Measurements from ENCODE around the gene TEX55. TPM values are rescaled to one million over a fixed set of nuclear protein-coding genes. Genes with fewer than 3 reads are reported as not detected.

The TEX55 gene
- polyA plus RNA-seq, 1 donor from 2014 or later = not detected

DNA sequence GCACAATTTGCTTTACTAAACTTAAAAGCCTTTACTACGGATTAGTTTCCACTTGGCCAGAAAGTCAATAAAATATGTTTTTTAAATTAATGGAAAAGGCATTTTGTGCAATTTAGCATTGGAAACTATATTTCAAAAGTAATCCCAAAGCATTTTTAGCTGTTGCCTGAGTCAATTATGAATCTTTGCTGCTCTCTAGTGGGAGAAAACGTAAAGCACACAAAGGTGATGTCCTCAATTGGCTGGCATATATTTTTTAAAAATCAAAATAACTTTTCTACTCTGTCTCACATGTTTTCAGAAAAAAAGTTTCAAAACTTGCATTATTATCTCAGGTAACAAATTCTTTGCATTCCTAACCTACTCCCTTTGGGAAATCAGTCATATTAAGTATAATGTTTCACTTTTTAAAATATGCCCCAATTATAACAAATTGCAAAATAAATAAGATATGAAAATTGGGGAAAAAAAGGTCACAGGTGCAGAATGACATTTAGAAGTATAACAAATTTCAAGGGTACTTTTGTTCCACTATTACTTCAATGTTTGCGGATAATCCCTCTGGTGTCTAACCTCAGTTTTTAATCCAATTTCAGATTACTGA is 47.2 kb upstream of the TEX55 start:
- H3K27ac ChIP-seq (ENCODE audit: low read length) = no peak overlapping the region
- no peak overlapping the region for H3K9ac ChIP-seq (ENCODE audit: low read length)
- H3K9me2 ChIP-seq (ENCODE audit: insufficient read depth, low read length) = no peaks in the 10 kb centered on the region
- no peaks in the 10 kb centered on the region for H3F3A ChIP-seq (ENCODE audit: insufficient read depth, low read length, poor library complexity, severe bottlenecking)
- H2AFZ ChIP-seq (ENCODE audit: low read depth, low read length) = no peak overlapping the region
- no peak overlapping the region for H3K4me2 ChIP-seq (ENCODE audit: low read length)
- no peaks in the 10 kb centered on the region for H3K36me3 ChIP-seq (ENCODE audit: insufficient read depth, low read length)
- no peaks in the 10 kb centered on the region for H3K9me3 ChIP-seq (ENCODE audit: low read length)
- H3K79me2 ChIP-seq (replicated peaks; ENCODE audit: insufficient read depth, low read length) = no peaks in the 10 kb centered on the region
- no peak overlapping the region for H3K4me3 ChIP-seq (ENCODE audit: low read length)
- H4K20me1 ChIP-seq (ENCODE audit: insufficient read depth) = no peaks in the 10 kb centered on the region
- H3K27me3 ChIP-seq (ENCODE audit: insufficient read depth, low read depth, low read length) = no peaks in the 10 kb centered on the region
- TF ChIP-seq, protein P1, sequence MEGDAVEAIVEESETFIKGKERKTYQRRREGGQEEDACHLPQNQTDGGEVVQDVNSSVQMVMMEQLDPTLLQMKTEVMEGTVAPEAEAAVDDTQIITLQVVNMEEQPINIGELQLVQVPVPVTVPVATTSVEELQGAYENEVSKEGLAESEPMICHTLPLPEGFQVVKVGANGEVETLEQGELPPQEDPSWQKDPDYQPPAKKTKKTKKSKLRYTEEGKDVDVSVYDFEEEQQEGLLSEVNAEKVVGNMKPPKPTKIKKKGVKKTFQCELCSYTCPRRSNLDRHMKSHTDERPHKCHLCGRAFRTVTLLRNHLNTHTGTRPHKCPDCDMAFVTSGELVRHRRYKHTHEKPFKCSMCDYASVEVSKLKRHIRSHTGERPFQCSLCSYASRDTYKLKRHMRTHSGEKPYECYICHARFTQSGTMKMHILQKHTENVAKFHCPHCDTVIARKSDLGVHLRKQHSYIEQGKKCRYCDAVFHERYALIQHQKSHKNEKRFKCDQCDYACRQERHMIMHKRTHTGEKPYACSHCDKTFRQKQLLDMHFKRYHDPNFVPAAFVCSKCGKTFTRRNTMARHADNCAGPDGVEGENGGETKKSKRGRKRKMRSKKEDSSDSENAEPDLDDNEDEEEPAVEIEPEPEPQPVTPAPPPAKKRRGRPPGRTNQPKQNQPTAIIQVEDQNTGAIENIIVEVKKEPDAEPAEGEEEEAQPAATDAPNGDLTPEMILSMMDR (IDR thresholded peaks at IDR 0.05; ENCODE audit: poor library complexity, severe bottlenecking) = peak; percentile 91
- TF ChIP-seq POLR2AphosphoS5 (IDR thresholded peaks at IDR 0.05) (no peak), MXI1 (conservative IDR thresholded peaks at IDR 0.05; ENCODE audit: poor library complexity, severe bottlenecking) (no peak), EP300 (conservative IDR thresholded peaks at IDR 0.05; ENCODE audit: poor library complexity, severe bottlenecking) (no peak), EZH2 (IDR thresholded peaks at IDR 0.05; ENCODE audit: borderline replicate concordance, insufficient read depth, low read length, poor library complexity, severe bottlenecking) (no peak), TAF1 (IDR thresholded peaks at IDR 0.05; ENCODE audit: low read depth) (no peak), SMC3 (conservative IDR thresholded peaks at IDR 0.05; ENCODE audit: poor library complexity) (peak; percentile 95), RAD21 (conservative IDR thresholded peaks at IDR 0.05) (peak; percentile 93)
- TF ChIP-seq, protein P2, sequence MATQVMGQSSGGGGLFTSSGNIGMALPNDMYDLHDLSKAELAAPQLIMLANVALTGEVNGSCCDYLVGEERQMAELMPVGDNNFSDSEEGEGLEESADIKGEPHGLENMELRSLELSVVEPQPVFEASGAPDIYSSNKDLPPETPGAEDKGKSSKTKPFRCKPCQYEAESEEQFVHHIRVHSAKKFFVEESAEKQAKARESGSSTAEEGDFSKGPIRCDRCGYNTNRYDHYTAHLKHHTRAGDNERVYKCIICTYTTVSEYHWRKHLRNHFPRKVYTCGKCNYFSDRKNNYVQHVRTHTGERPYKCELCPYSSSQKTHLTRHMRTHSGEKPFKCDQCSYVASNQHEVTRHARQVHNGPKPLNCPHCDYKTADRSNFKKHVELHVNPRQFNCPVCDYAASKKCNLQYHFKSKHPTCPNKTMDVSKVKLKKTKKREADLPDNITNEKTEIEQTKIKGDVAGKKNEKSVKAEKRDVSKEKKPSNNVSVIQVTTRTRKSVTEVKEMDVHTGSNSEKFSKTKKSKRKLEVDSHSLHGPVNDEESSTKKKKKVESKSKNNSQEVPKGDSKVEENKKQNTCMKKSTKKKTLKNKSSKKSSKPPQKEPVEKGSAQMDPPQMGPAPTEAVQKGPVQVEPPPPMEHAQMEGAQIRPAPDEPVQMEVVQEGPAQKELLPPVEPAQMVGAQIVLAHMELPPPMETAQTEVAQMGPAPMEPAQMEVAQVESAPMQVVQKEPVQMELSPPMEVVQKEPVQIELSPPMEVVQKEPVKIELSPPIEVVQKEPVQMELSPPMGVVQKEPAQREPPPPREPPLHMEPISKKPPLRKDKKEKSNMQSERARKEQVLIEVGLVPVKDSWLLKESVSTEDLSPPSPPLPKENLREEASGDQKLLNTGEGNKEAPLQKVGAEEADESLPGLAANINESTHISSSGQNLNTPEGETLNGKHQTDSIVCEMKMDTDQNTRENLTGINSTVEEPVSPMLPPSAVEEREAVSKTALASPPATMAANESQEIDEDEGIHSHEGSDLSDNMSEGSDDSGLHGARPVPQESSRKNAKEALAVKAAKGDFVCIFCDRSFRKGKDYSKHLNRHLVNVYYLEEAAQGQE (IDR thresholded peaks at IDR 0.05; ENCODE audit: borderline replicate concordance) = no peak

DNA sequence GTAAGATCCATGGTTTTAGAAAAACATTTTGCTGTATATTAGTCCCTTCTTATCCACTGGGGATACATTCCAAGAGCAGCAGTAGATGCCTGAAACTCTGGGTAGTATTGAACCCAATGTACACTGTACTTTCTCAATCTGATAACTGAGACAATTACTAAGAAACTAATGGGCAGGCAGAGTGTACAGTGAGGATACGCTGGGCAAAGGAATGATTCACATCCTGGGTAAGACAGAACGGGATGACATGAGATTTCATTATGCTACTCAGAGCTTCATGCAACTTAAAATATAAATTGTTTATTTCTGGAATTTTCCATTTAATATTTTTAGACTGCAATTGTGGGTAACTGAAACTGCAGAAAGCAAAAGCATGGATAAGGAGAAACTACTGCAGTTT is 46.2 kb upstream of the TEX55 start:
- H3K27me3 ChIP-seq (ENCODE audit: insufficient read depth, low read depth, low read length) = no peaks in the 10 kb centered on the region
- H3K9ac ChIP-seq (ENCODE audit: low read length) = no peak overlapping the region
- no peaks in the 10 kb centered on the region for H3K9me3 ChIP-seq (ENCODE audit: low read length)
- no peaks in the 10 kb centered on the region for H3F3A ChIP-seq (ENCODE audit: insufficient read depth, low read length, poor library complexity, severe bottlenecking)
- H2AFZ ChIP-seq (ENCODE audit: low read depth, low read length) = no peak overlapping the region
- H3K4me3 ChIP-seq (ENCODE audit: low read length) = no peak overlapping the region
- TF ChIP-seq EZH2 (IDR thresholded peaks at IDR 0.05; ENCODE audit: borderline replicate concordance, insufficient read depth, low read length, poor library complexity, severe bottlenecking) = no peak
- TF ChIP-seq, protein P1 (IDR thresholded peaks at IDR 0.05; ENCODE audit: poor library complexity, severe bottlenecking) = no peak
- no peak overlapping the region for H3K4me2 ChIP-seq (ENCODE audit: low read length)
- H3K79me2 ChIP-seq (replicated peaks; ENCODE audit: insufficient read depth, low read length) = no peaks in the 10 kb centered on the region
- no peaks in the 10 kb centered on the region for H3K9me2 ChIP-seq (ENCODE audit: insufficient read depth, low read length)
- H3K36me3 ChIP-seq (ENCODE audit: insufficient read depth, low read length) = no peaks in the 10 kb centered on the region
- H3K27ac ChIP-seq (ENCODE audit: low read length) = no peak overlapping the region
- no peaks in the 10 kb centered on the region for H4K20me1 ChIP-seq (ENCODE audit: insufficient read depth)

All from neural cell (in vitro differentiated cells).